Left ventricle myocardium inferior (tissue), 1 donor: ENCODE results near the gene RGS9. TPM values are rescaled to one million over a fixed set of nuclear protein-coding genes. Genes with fewer than 3 reads are reported as not detected.
A peak's percentile ranks its signal among the peaks of the same experiment; 100 is the strongest.

ENCODE experiments used
- DNase-seq: peaks from one replicate; pipeline ENCODE4 v3.0.0-alpha.2; 2020
- H3K27ac ChIP-seq: fragments of 200-600 bp; replicated peaks from 2 replicates; pipeline ENCODE4 v1.8.0; 2021
- H3K27me3 ChIP-seq: fragments of 200-600 bp; 2 replicates; pipeline ENCODE4 v1.8.0; 2021; ENCODE audit warnings: low read depth
- H3K36me3 ChIP-seq: fragments of 200-600 bp; 2 replicates; pipeline ENCODE4 v1.8.0; 2021
- H3K4me1 ChIP-seq: fragments of 200-600 bp; 2 replicates; pipeline ENCODE4 v1.8.0; 2021
- H3K4me3 ChIP-seq: fragments of 200-600 bp; 2 replicates; pipeline ENCODE4 v1.8.0; 2021; ENCODE audit warnings: mild to moderate bottlenecking, moderate library complexity
- H3K9me3 ChIP-seq: fragments of 200-600 bp; replicated peaks from 2 replicates; pipeline ENCODE4 v1.8.0; 2021
- intact Hi-C: fragments of 100-400 bp; cut with micrococcal nuclease; formaldehyde crosslinking; loops from one replicate; pipeline ENCODE4 v1.11.0; 2022
- total RNA-seq: library from RNA; stranded (reverse); fragmentation: NEBNext Ultra II Directional; extraction: Animal tissue kit (Norgen Biotek cat#: 25700); gene quantifications from one replicate; pipeline ENCODE4 v1.2.1, GENCODE V29; 2021
- TF ChIP-seq, protein P1 (sequence below): fragments of 200-600 bp; IDR thresholded peaks from 2 replicates; pipeline ENCODE4 v1.8.0; 2021; ENCODE audit warnings: antibody characterized with exemption, mild to moderate bottlenecking, borderline replicate concordance
- donor health status: DM: no; HTN: yes; CAD: no; lungs with severe emphysema.

Gene RGS9
- total RNA-seq, 1 donor from 2014 or later, result 1.6 TPM

DNA sequence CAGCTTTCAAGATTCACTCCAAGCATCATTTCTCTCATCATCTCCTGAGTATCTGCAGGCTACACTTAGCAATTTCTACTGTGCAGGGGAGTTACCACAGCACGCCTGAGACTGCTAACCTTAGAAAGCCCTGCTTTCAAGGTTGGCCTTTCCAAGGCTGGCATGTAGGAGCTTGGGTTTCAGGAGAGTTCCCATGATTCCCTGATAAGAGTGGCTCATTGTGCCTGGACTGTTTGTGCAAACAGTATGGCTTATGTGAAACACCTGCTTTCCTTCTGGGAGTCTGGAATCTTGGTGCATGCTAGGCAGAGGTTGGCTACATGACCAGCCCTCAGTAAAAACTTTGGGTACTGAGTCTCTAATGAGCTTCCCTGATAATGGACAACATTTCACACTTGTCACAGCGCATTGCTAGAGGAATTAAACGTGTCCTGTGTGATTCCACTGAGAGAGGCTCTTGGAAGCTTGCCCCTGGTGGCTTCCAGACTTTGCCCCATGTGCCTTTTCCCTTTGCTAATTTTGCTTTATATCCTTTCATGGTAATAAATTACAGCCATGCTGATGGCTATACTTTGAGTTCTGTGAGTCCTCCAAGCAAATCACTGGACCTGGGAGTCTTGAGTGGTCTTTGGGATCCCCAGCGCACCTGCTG is 19.7 kb upstream of the RGS9 start:
- no peak overlapping the region for H3K4me3 ChIP-seq
- H3K4me1 ChIP-seq, result peaks cover 2% of the 10 kb centered on the region
- DNase-seq, result no peak
- no peaks in the 10 kb centered on the region for H3K9me3 ChIP-seq
- H3K27ac ChIP-seq, result no peak overlapping the region
- intact Hi-C loops, result no loop called here
- H3K27me3 ChIP-seq, result no peaks in the 10 kb centered on the region
- TF ChIP-seq, protein P1, sequence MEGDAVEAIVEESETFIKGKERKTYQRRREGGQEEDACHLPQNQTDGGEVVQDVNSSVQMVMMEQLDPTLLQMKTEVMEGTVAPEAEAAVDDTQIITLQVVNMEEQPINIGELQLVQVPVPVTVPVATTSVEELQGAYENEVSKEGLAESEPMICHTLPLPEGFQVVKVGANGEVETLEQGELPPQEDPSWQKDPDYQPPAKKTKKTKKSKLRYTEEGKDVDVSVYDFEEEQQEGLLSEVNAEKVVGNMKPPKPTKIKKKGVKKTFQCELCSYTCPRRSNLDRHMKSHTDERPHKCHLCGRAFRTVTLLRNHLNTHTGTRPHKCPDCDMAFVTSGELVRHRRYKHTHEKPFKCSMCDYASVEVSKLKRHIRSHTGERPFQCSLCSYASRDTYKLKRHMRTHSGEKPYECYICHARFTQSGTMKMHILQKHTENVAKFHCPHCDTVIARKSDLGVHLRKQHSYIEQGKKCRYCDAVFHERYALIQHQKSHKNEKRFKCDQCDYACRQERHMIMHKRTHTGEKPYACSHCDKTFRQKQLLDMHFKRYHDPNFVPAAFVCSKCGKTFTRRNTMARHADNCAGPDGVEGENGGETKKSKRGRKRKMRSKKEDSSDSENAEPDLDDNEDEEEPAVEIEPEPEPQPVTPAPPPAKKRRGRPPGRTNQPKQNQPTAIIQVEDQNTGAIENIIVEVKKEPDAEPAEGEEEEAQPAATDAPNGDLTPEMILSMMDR, result no peak
- no peaks in the 10 kb centered on the region for H3K36me3 ChIP-seq

DNA sequence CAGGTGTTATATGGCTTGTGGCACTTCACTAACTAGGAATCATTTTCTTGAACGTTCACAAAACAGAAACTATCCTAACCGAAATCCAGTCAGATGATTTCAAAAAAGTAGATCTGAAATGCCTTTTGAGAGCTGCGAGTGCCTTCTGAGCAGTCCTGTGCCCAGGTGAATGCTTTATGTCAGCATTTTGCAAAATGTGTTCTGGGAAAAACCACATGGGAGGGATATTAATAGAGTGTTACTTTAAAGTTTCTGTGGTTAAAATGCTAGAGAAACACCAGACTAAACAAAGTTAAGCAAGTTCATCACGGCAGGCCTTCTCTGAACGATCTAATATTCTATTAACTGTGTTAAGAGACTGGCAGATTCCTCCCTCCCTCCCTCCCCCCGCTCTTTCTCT is 15.8 kb upstream of the RGS9 start:
- no peaks in the 10 kb centered on the region for H3K36me3 ChIP-seq
- H3K4me3 ChIP-seq, result no peak overlapping the region
- no peaks in the 10 kb centered on the region for H3K9me3 ChIP-seq
- no peaks in the 10 kb centered on the region for H3K27me3 ChIP-seq
- no peak for DNase-seq
- H3K4me1 ChIP-seq, result peaks cover 10% of the 10 kb centered on the region
- intact Hi-C loops, result no loop called here
- TF ChIP-seq, protein P1, result no peak
- H3K27ac ChIP-seq, result no peak overlapping the region

DNA sequence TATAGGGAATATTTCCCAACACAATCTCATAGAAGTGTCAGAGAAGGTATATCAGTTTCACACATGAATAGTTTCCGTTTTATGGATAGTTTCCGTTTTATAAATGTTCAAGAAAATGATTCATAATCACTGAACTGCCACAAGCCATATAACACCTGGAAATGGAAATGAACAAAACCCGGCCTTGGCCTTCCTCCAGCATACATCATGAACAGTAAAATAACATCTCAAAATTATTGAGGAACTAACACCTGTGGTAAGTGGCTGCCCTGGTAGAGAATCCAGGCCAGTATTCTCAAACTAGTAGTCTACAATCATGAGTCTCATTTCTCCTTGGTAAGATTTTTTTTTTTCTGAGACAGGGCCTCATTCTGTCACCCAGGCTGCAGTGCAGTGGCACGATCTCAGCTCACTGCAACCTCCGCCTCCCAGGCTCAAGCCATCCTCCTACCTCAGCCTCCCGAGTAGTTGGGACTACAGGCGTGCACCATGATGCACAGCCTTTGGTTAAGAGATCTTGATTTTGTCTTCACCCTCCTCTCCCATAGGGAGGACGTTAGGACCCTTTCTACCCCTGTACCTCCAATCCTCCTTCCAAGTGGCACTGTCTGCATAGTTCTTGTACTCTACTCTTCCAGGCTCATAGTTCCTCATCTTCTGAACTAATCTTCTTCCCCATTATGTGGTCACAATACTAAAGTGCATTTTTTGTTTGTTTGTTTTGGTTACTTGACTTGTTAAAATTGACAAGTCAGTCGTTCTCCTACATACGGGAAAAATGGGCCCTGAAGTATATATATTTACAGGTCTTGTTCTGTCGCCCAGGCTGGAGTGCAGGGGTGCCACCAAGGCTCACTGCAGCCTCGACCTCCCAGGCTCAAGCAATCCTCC is 15.0 kb upstream of the RGS9 start:
- no peak for DNase-seq
- TF ChIP-seq, protein P1, result no peak
- H3K9me3 ChIP-seq, result no peaks in the 10 kb centered on the region
- H3K4me3 ChIP-seq, result peak overlapping the region; percentile 74
- H3K27ac ChIP-seq, result peak overlapping the region; percentile 92
- peaks cover 10% of the 10 kb centered on the region for H3K4me1 ChIP-seq
- intact Hi-C loops, result no loop called here
- H3K36me3 ChIP-seq, result no peaks in the 10 kb centered on the region
- H3K27me3 ChIP-seq, result no peaks in the 10 kb centered on the region

DNA sequence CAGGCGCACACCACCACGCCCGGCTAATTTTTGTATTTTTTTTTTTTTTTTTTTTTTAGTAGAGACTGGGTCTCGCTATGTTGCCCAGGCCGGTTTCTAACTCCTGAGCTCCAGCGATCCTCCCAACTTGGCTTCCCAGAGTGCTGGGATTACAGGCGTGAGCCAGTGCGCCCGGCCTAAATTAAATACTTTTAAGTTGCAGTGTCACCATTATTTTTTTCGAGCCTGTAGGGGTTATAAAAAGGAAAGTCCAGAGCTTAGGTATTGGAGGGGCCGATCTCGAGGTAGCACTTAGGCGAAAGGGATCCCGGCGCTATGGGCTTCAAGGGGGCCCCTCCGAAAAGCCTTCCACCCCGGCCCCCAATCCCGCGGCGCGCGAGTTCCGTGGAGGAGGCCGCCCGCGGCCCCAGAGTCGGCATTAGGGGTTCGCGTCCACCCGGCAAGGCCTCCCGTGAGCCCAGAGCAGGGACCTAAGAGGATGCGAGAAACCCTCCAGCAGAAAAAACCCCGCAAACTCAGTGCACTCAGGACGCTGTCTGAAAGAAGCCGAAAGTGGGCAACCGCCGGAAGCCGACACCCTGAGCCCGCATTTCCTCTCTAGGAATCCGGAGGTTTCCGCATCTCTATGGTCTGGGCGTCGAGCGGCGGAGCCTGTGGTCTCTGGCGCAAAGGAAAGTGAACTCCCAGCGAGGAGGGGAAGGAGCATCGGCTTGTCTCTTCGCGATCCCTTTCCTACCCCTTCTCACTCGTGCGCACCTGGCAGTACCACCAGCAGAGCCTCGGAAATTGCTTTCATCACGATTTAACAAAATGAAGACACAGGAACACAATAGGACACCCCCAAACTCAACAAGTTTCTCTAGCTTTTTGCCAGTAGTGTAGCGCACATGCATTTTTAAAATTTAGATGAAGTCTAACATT is 14.1 kb upstream of the RGS9 start:
- peak; percentile 82 for DNase-seq
- intact Hi-C loops, result no loop called here
- Histone ChIP-seq H3K27me3 (peaks cover 4% of the 10 kb centered on the region), H3K36me3 (no peaks in the 10 kb centered on the region), H3K4me3 (peak overlapping the region; percentile 74), H3K4me1 (peaks cover 10% of the 10 kb centered on the region), H3K9me3 (no peaks in the 10 kb centered on the region), H3K27ac (peak overlapping the region; percentile 92)
- TF ChIP-seq, protein P1, result no peak
